Ovary (tissue), 9 donors: ENCODE results near the gene PDSS1. TPM values are rescaled to one million over a fixed set of nuclear protein-coding genes. Genes with fewer than 3 reads are reported as not detected.

Experiments used
- DNase-seq, 5 donors: peaks; one replicate each; pipeline ENCODE4 v3.0.0-alpha.2; 2019 to 2020
- H3K27ac ChIP-seq, 2 donors: fragments of 200-600 bp; one replicate each; pipeline versions ENCODE4 v1.5.1 to v1.8.0; 2019 to 2022
- H3K27me3 ChIP-seq: fragments of 200-600 bp; one replicate; pipeline ENCODE4 v1.8.0; 2022
- H3K36me3 ChIP-seq: fragments of 200-600 bp; sonication (generic); one replicate; pipeline ENCODE4 v1.5.1; 2019
- H3K4me1 ChIP-seq: one replicate; pipeline ENCODE4 v1.8.1; 2013; ENCODE audit warnings: mild to moderate bottlenecking, moderate library complexity; ENCODE audit not compliant: insufficient read depth
- H3K4me3 ChIP-seq: fragments of 200-600 bp; sonication (generic); one replicate; pipeline ENCODE4 v1.5.1; 2017
- H3K9me3 ChIP-seq, 2 donors: fragments of 200-600 bp in 1 of 2; sonication (generic) in 1 of 2; one replicate each; pipeline versions ENCODE4 v1.5.1 to v1.8.1; 2013 to 2019; ENCODE audit warnings: mild to moderate bottlenecking in 1 of 2, moderate library complexity in 1 of 2
- EP300 ChIP-seq: sonication (generic); formaldehyde crosslinking; IDR thresholded peaks from one replicate; pipeline ENCODE4 v1.6.1; 2017; ENCODE audit warnings: antibody characterized with exemption
- POLR2A ChIP-seq: fragments of 450-650 bp; IDR thresholded peaks from one replicate; pipeline ENCODE4 v1.6.1; 2017; ENCODE audit warnings: antibody characterized with exemption, mild to moderate bottlenecking, moderate library complexity
- WGBS, 3 donors: extraction: QIAGEN DNeasy Blood & Tissue Kit in 1 of 3; methylation state at CpG; one replicate each; pipeline versions ENCODE4 v1.1.5 to v1.1.7; 2013 to 2017; 5-methylcytosine and 5-hydroxymethylcytosine counted together
- intact Hi-C, 4 donors: fragments of 100-400 bp; cut with DNase I; formaldehyde crosslinking; loops; one replicate each; pipeline versions ENCODE4 v1.11.0 to v1.15.1; 2022 to 2023
- polyA plus RNA-seq, 2 donors: library from polyadenylated mRNA; stranded (reverse); fragments of 200-250 nt in 1 of 2; fragments of 350-450 nt in 1 of 2; fragmentation: Illumina TruSeq in 1 of 2; extraction: RNeasy Lipid Tissue Mini Kit (QIAGEN cat#74804) in 1 of 2; gene quantifications; one replicate each; pipeline ENCODE4 v1.2.3, GENCODE V29; 2013 to 2014
- total RNA-seq, 7 donors: library from RNA; depleted of rRNA in 2 of 7; stranded (reverse); fragments of >200 nt in 2 of 7; fragmentation: NEBNext Ultra II Directional in 3 of 7; extraction: Animal tissue kit (Norgen Biotek cat#: 25700) in 3 of 7; gene quantifications; one replicate each; pipeline versions ENCODE4 v1.1.0 to v1.2.4, GENCODE V29; 2016 to 2023
- TF ChIP-seq, protein P1 (sequence below), 3 donors: fragments of 450-650 bp in 2 of 3; fragments of 200-600 bp in 1 of 3; IDR thresholded peaks; one replicate each; pipeline versions ENCODE4 v1.5.1 to v1.8.0; 2016 to 2022; ENCODE audit warnings: antibody characterized with exemption in 3 of 3, mild to moderate bottlenecking in 1 of 3
- donor health status: DM: no; HTN: no; CAD: no; lungs with moderate emphysema.
- donor health status: DM: no; HTN: no; CAD: no.
- donor health status: Bipolar disorder and iron deficiency.
- donor health status: DM: yes; HTN: yes; CAD: no.
- donor health status: DM: no; HTN: no; CAD: no.
- donor health status: DM: yes; HTN: yes; CAD: no.

The PDSS1 gene
- total and polyA plus RNA-seq, 9 donors = 2.7 to 7.1 (median 3.9) TPM

- WGBS, 3 donors = 59 to 81% (median 72%) methylated on average over 9 of the region's 9 CpGs
- no peak overlapping the region for H3K4me3 ChIP-seq
- H3K27ac ChIP-seq = no peak overlapping the region
- no peak for DNase-seq
- TF ChIP-seq POLR2A (no peak), EP300 (no peak)
- TF ChIP-seq, protein P1, sequence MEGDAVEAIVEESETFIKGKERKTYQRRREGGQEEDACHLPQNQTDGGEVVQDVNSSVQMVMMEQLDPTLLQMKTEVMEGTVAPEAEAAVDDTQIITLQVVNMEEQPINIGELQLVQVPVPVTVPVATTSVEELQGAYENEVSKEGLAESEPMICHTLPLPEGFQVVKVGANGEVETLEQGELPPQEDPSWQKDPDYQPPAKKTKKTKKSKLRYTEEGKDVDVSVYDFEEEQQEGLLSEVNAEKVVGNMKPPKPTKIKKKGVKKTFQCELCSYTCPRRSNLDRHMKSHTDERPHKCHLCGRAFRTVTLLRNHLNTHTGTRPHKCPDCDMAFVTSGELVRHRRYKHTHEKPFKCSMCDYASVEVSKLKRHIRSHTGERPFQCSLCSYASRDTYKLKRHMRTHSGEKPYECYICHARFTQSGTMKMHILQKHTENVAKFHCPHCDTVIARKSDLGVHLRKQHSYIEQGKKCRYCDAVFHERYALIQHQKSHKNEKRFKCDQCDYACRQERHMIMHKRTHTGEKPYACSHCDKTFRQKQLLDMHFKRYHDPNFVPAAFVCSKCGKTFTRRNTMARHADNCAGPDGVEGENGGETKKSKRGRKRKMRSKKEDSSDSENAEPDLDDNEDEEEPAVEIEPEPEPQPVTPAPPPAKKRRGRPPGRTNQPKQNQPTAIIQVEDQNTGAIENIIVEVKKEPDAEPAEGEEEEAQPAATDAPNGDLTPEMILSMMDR (IDR thresholded peaks at IDR 0.05) = no peak
- intact Hi-C loops = no loop called here
- no peaks in the 10 kb centered on the region for H3K4me1 ChIP-seq
- no peaks in the 10 kb centered on the region for H3K27me3 ChIP-seq
- no peaks in the 10 kb centered on the region for H3K9me3 ChIP-seq
- no peaks in the 10 kb centered on the region for H3K36me3 ChIP-seq
These were observed 6.5 kb downstream of the PDSS1 start for GRCh38 chr10:26703974-26704373.

DNA sequence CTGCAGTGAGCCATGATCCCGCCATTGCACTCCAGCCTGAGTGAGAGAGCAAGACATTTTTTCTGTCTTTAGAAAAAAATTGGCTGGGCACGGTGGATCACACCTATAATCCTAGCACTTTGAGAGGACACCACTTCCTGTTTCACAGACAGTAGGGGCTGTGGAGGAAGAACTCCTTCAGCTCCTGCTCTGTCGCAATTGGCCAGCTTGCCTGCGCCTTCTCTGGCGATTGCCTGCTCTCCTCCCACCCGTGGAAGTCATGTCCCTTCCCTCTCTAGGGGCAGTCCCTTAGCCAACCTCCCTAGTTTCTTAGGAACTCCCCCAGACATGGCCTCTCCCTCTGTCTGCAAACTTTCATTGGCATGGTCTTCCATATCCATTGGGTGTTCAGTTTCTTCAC is 8.7 kb downstream of the PDSS1 start:
- Histone ChIP-seq H3K4me3 (no peak overlapping the region), H3K36me3 (no peaks in the 10 kb centered on the region), H3K4me1 (no peaks in the 10 kb centered on the region), H3K9me3 (no peaks in the 10 kb centered on the region), H3K27me3 (no peaks in the 10 kb centered on the region), H3K27ac (no peak overlapping the region)
- intact Hi-C loops = no loop called here
- 83 to 91% (median 84%) methylated on average over 6 of the region's 6 CpGs for WGBS, 3 donors
- DNase-seq = no peak
- TF ChIP-seq, protein P1 (IDR thresholded peaks at IDR 0.05) = no peak
- TF ChIP-seq EP300 = no peak
- no peak for TF ChIP-seq POLR2A

- Histone ChIP-seq H3K27me3 (no peaks in the 10 kb centered on the region), H3K36me3 (no peaks in the 10 kb centered on the region), H3K4me1 (no peaks in the 10 kb centered on the region), H3K4me3 (no peak overlapping the region), H3K27ac (no peak overlapping the region), H3K9me3 (no peaks in the 10 kb centered on the region)
- TF ChIP-seq POLR2A (no peak), EP300 (no peak)
- TF ChIP-seq, protein P1 (IDR thresholded peaks at IDR 0.05) = no peak
- no peak for DNase-seq
- intact Hi-C loops = no loop called here
- WGBS, 3 donors = 83 to 85% (median 84%) methylated on average over 10 of the region's 10 CpGs
These were observed 9.4 kb downstream of the PDSS1 start for GRCh38 chr10:26706936-26707335.

DNA sequence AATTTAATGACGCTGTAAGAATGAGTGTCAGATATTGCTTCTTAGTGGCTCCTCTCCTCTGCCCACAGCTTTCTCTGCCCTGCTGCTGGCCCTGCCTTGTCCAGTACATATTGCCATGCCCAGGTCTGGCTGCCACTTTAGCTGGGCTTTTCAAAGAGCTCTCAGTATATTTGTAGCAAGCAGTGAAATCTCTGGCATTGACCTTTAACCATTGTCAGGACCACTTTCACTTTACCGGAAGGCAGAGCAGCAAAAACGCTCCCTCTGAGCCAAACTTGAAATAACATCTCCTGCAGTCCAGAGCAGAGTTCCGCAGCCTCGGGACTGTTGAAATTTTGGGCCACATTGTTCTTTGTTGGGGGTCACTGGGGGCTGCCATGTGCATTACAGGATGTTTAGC is 13.8 kb downstream of the PDSS1 start:
- no peaks in the 10 kb centered on the region for H3K36me3 ChIP-seq
- no peak overlapping the region for H3K4me3 ChIP-seq
- TF ChIP-seq EP300 (no peak), POLR2A (no peak)
- TF ChIP-seq, protein P1 (IDR thresholded peaks at IDR 0.05) = no peak
- H3K27ac ChIP-seq = no peak overlapping the region
- intact Hi-C loops = no loop called here
- no peak for DNase-seq
- 15 to 51% (median 22%) methylated on average over 5 of the region's 5 CpGs for WGBS, 3 donors
- no peaks in the 10 kb centered on the region for H3K4me1 ChIP-seq
- no peaks in the 10 kb centered on the region for H3K9me3 ChIP-seq
- H3K27me3 ChIP-seq = no peaks in the 10 kb centered on the region
